AG09309 (cell line): ENCODE data around the gene CFAP206.

Experiments used
- DNase-seq: peaks from one replicate; pipeline ENCODE4 v3.0.0-alpha.2; 2010; ENCODE audit warnings: low read depth
- H3K4me3 ChIP-seq: 2 replicates; pipeline ENCODE4 v1.5.1; 2011; ENCODE audit warnings: mild to moderate bottlenecking, low read depth, low read length, moderate library complexity; ENCODE audit not compliant: control insufficient read depth
- TF ChIP-seq, protein P1 (sequence below): IDR thresholded peaks from 2 replicates; pipeline ENCODE4 v1.5.1; 2011; ENCODE audit warnings: mild to moderate bottlenecking, low read depth, low read length, inconsistent platforms; ENCODE audit not compliant: insufficient read depth, control insufficient read depth; ENCODE audit errors: missing control alignments

CFAP206 gene

DNA sequence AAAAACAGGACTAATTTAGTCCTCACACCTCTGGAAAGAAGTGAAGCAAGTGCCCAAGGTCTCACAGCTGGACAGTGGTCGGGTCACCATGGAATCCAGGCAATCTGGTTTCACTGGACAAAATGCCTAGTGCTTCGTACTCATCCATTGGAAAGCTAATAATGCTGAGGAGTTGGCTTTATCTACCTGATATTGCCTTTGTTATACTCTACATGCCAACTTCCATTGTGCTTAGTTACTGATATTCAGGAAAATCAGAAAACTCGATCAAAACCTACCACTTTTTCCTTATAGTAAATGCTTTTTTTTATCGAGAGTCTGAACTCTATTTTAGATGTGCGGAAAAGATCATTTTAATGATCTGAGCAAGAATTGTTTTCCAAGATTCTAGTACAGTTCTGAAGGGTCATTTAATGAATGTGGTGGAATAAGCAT is 966 bp downstream of the CFAP206 start:
- TF ChIP-seq, protein P1, sequence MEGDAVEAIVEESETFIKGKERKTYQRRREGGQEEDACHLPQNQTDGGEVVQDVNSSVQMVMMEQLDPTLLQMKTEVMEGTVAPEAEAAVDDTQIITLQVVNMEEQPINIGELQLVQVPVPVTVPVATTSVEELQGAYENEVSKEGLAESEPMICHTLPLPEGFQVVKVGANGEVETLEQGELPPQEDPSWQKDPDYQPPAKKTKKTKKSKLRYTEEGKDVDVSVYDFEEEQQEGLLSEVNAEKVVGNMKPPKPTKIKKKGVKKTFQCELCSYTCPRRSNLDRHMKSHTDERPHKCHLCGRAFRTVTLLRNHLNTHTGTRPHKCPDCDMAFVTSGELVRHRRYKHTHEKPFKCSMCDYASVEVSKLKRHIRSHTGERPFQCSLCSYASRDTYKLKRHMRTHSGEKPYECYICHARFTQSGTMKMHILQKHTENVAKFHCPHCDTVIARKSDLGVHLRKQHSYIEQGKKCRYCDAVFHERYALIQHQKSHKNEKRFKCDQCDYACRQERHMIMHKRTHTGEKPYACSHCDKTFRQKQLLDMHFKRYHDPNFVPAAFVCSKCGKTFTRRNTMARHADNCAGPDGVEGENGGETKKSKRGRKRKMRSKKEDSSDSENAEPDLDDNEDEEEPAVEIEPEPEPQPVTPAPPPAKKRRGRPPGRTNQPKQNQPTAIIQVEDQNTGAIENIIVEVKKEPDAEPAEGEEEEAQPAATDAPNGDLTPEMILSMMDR: no peak
- H3K4me3 ChIP-seq: peak overlapping the region; percentile 93
- DNase-seq: no peak

DNA sequence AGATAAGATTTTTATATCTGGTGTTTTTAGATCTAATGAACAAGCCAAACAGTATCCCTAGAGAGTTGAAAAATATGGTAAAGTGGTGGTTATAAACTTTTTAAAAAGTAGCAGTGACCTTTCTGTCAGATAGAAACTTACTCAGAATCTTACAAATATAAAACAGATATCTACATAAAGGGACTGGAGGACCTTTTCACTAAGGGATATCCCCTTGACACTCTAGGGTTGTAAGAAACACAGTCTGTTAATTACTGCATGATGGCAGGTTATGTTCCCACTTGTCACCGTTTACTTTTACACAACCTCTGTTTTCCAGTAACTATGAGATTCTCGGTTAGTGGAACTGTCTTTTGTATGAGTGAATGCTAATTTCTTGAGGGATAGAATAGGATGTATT is 11.5 kb downstream of the CFAP206 start:
- DNase-seq: no peak
- TF ChIP-seq, protein P1: no peak
- no peak overlapping the region for H3K4me3 ChIP-seq

DNA sequence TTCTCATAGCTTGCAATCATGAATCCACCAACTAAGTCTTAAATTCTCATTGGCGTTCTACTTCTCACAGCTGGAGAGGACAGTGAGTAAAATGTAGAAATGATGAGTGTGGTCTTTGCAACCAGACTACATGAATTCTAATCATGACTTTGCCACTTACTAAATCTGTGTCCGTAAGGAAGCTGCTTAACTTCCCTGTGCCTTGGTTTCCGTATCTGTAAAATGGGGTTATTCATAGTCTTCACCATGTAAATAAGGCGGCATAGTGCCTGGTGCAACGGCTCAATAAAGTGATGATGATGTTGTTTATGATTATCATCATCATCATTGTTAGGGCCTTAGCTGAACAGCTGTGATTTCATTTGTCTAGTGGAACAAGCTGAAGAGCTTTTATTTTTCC is 12.6 kb downstream of the CFAP206 start:
- DNase-seq: no peak
- H3K4me3 ChIP-seq: no peak overlapping the region
- TF ChIP-seq, protein P1: no peak

DNA sequence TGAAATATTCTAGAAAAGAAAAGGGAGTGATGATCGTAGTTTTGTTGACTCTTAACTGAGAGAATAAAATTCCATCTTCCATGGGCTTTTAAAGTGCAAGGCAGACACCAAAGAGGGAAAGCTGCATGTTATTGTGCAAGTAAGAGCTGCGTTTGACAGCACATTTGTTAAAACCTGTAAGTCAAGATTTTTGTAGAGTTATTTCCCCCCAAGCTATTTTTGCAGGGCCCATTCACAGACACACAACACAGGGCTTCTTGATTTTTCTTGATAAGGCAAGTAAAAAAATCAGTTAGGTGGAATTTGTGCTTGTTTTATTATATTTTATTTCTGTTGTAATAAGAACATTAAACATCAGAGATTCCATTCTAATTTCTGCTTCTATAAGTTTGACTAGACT is 13.8 kb downstream of the CFAP206 start:
- H3K4me3 ChIP-seq: no peak overlapping the region
- DNase-seq: no peak
- TF ChIP-seq, protein P1: no peak

DNA sequence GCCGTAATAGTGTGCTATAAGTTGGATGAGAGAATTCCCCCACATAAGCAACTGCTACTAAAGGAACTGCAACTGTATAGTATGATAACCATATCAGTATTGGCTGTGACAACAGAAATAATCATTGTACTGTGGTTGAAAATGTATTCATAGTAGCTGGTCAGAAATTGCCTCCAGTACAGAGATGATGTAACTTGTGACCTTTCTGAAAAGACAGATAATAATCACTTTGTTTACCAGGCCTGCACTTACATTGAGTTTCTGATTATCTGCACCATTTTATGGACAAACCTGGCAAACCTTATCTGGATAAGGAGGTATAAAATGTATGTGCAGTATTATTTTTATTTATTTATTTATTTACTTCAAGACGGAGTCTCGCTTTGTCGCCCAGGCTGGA is 19.0 kb downstream of the CFAP206 start:
- TF ChIP-seq, protein P1: no peak
- DNase-seq: no peak
- no peak overlapping the region for H3K4me3 ChIP-seq

DNA sequence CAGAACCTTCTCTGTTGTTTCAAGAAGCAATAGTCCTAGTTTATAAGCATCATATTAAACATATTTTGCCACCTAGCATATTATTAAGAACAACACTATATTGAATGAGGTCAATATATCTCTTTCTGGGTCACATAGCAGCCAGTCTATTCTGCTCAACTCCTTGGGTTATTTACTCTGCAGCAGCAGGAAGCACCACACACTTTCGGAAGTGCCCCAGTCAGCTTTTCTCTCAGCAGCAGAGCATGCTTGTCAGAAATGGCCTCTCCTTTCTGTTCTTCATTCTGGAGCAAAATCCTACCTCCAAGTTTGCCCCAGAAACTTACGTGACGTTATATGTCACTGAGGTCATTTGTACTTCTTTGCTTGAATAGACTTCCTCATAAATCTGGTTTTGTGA is 22.7 kb downstream of the CFAP206 start:
- TF ChIP-seq, protein P1: no peak
- no peak overlapping the region for H3K4me3 ChIP-seq
- no peak for DNase-seq

DNA sequence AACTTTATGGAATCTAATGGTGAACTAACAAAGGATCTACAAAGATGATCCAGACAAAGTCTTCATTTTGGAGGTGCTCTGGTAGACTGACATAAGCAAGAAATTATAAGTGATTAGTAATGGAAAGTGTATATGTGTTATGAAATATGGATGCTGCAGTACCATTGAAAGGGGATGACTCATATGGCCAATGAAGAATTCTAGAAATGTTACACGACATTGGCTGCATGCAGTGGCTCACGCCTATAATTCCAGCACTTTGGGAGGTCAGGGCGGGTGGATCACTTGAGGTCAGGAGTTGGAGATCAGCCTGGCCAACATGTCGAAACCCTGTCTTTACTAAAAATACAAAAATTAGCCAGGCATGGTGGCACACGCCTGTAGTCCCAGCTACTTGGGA is 23.5 kb downstream of the CFAP206 start:
- no peak overlapping the region for H3K4me3 ChIP-seq
- TF ChIP-seq, protein P1: no peak
- no peak for DNase-seq
